ENCODE measurements around the gene RNF152. TPM values are rescaled to one million over a fixed set of nuclear protein-coding genes. Genes with fewer than 3 reads are reported as not detected.

RNF152 gene
- total RNA-seq, 1 donor from 2014 or later, result 16.9 TPM

GRCh38 chr18:61891894-61892293, 913 bp downstream of the RNF152 start:
- no peak for DNase-seq
- Mint-ChIP-seq H3K9me3 (ENCODE audit: unreplicated experiment) (peaks cover 9% of the 10 kb centered on the region), H3K4me3 (ENCODE audit: unreplicated experiment) (peak overlapping the region; percentile 89), H3K27ac (ENCODE audit: unreplicated experiment) (peak overlapping the region; percentile 33), H3K36me3 (ENCODE audit: unreplicated experiment) (no peaks in the 10 kb centered on the region), H3K27me3 (ENCODE audit: unreplicated experiment) (peaks cover 7% of the 10 kb centered on the region), H3K4me1 (ENCODE audit: low read depth, unreplicated experiment) (peaks cover 13% of the 10 kb centered on the region)
- TF ChIP-seq CTCF (IDR thresholded peaks at IDR 0.05; ENCODE audit: partially characterized antibody, unreplicated experiment), result no peak

GRCh38 chr18:61891271-61891670, 1.5 kb downstream of the RNF152 start:
- Mint-ChIP-seq H3K27ac (ENCODE audit: unreplicated experiment) (no peak overlapping the region), H3K27me3 (ENCODE audit: unreplicated experiment) (peaks cover 7% of the 10 kb centered on the region), H3K9me3 (ENCODE audit: unreplicated experiment) (peaks cover 9% of the 10 kb centered on the region), H3K4me3 (ENCODE audit: unreplicated experiment) (peak overlapping the region; percentile 89), H3K4me1 (ENCODE audit: low read depth, unreplicated experiment) (peaks cover 13% of the 10 kb centered on the region), H3K36me3 (ENCODE audit: unreplicated experiment) (no peaks in the 10 kb centered on the region)
- TF ChIP-seq CTCF (IDR thresholded peaks at IDR 0.05; ENCODE audit: partially characterized antibody, unreplicated experiment), result no peak
- no peak for DNase-seq

GRCh38 chr18:61890344-61890743, 2.5 kb downstream of the RNF152 start:
- peaks cover 13% of the 10 kb centered on the region for H3K4me1 Mint-ChIP-seq (ENCODE audit: low read depth, unreplicated experiment)
- no peak overlapping the region for H3K27ac Mint-ChIP-seq (ENCODE audit: unreplicated experiment)
- no peak for TF ChIP-seq CTCF (IDR thresholded peaks at IDR 0.05; ENCODE audit: partially characterized antibody, unreplicated experiment)
- H3K9me3 Mint-ChIP-seq (ENCODE audit: unreplicated experiment), result peaks cover 8% of the 10 kb centered on the region
- no peaks in the 10 kb centered on the region for H3K36me3 Mint-ChIP-seq (ENCODE audit: unreplicated experiment)
- H3K4me3 Mint-ChIP-seq (ENCODE audit: unreplicated experiment), result peak overlapping the region; percentile 68
- no peak for DNase-seq
- peaks cover 7% of the 10 kb centered on the region for H3K27me3 Mint-ChIP-seq (ENCODE audit: unreplicated experiment)

GRCh38 chr18:61889541-61889940, 3.3 kb downstream of the RNF152 start:
- Mint-ChIP-seq H3K27ac (ENCODE audit: unreplicated experiment) (no peak overlapping the region), H3K36me3 (ENCODE audit: unreplicated experiment) (no peaks in the 10 kb centered on the region), H3K27me3 (ENCODE audit: unreplicated experiment) (peaks cover 6% of the 10 kb centered on the region), H3K4me3 (ENCODE audit: unreplicated experiment) (no peak overlapping the region), H3K9me3 (ENCODE audit: unreplicated experiment) (peaks cover 5% of the 10 kb centered on the region), H3K4me1 (ENCODE audit: low read depth, unreplicated experiment) (peaks cover 13% of the 10 kb centered on the region)
- TF ChIP-seq CTCF (IDR thresholded peaks at IDR 0.05; ENCODE audit: partially characterized antibody, unreplicated experiment), result no peak
- no peak for DNase-seq

GRCh38 chr18:61888622-61889021, 4.2 kb downstream of the RNF152 start:
- Mint-ChIP-seq H3K36me3 (ENCODE audit: unreplicated experiment) (no peaks in the 10 kb centered on the region), H3K4me3 (ENCODE audit: unreplicated experiment) (no peak overlapping the region), H3K27me3 (ENCODE audit: unreplicated experiment) (peaks cover 6% of the 10 kb centered on the region), H3K4me1 (ENCODE audit: low read depth, unreplicated experiment) (peaks cover 13% of the 10 kb centered on the region), H3K27ac (ENCODE audit: unreplicated experiment) (no peak overlapping the region), H3K9me3 (ENCODE audit: unreplicated experiment) (peaks cover 5% of the 10 kb centered on the region)
- no peak for TF ChIP-seq CTCF (IDR thresholded peaks at IDR 0.05; ENCODE audit: partially characterized antibody, unreplicated experiment)
- no peak for DNase-seq

All from glutamatergic neuron (in vitro differentiated cells).